HepG2 (cell line): Measurements from ENCODE around the gene ALDOA. TPM values are rescaled to one million over a fixed set of nuclear protein-coding genes. Genes with fewer than 3 reads are reported as not detected.

Source experiments
- BORCS8-MEF2B ChIP-seq: sonication (generic); formaldehyde crosslinking; IDR thresholded peaks from 2 replicates; pipeline ENCODE4 v1.8.0; 2022; ENCODE audit warnings: mild to moderate bottlenecking, missing genetic modification reagents
- GABPA ChIP-seq, 2 experiments: IDR thresholded peaks; 2 replicates each; pipeline ENCODE4 v1.6.1; 2011 to 2016; ENCODE audit warnings: low read depth in 2 of 2, low read length in 1 of 2, missing biosample characterization in 1 of 2, missing genetic modification characterization in 1 of 2
- GPBP1L1 ChIP-seq: sonication (generic); formaldehyde crosslinking; IDR thresholded peaks from 2 replicates; pipeline ENCODE4 v1.5.0; 2020; ENCODE audit warnings: mild to moderate bottlenecking, missing genetic modification reagents
- MIXL1 ChIP-seq: IDR thresholded peaks from 2 replicates; pipeline ENCODE4 v1.6.1; 2016
- MTA3 ChIP-seq: sonication (generic); formaldehyde crosslinking; IDR thresholded peaks from 2 replicates; pipeline ENCODE4 v1.4.0; 2020; ENCODE audit warnings: missing genetic modification reagents
- RARA ChIP-seq: IDR thresholded peaks from 2 replicates; pipeline ENCODE4 v1.6.1; 2016; ENCODE audit warnings: missing genetic modification reagents, missing compliant biosample characterization
- SP4 ChIP-seq: sonication (generic); formaldehyde crosslinking; IDR thresholded peaks from 2 replicates; pipeline ENCODE4 v1.8.1; 2023; ENCODE audit warnings: mild to moderate bottlenecking, missing genetic modification reagents
- STAG1 ChIP-seq: sonication (generic); formaldehyde crosslinking; IDR thresholded peaks from 2 replicates; pipeline ENCODE4 v1.4.0; 2020; ENCODE audit warnings: missing genetic modification reagents
- THRA ChIP-seq: sonication (generic); formaldehyde crosslinking; IDR thresholded peaks from 2 replicates; pipeline ENCODE4 v1.4.0; 2020; ENCODE audit warnings: missing genetic modification reagents, borderline replicate concordance
- ZBTB21 ChIP-seq: sonication (generic); formaldehyde crosslinking; IDR thresholded peaks from 2 replicates; pipeline ENCODE4 v1.4.0; 2020; ENCODE audit warnings: missing genetic modification reagents
- ZC3H13 ChIP-seq: sonication (generic); formaldehyde crosslinking; IDR thresholded peaks from 2 replicates; pipeline ENCODE4 v1.8.1; 2023; ENCODE audit warnings: mild to moderate bottlenecking, missing genetic modification reagents, moderate library complexity
- ZFAT ChIP-seq: sonication (generic); formaldehyde crosslinking; conservative IDR thresholded peaks from 2 replicates; pipeline ENCODE4 v1.8.1; 2023; ENCODE audit warnings: missing genetic modification reagents, inconsistent platforms
- ZFP90 ChIP-seq: sonication (generic); formaldehyde crosslinking; IDR thresholded peaks from 2 replicates; pipeline ENCODE4 v1.8.0; 2022; ENCODE audit warnings: missing genetic modification reagents, mild to moderate bottlenecking, inconsistent platforms, borderline replicate concordance
- ZNF138 ChIP-seq: sonication (generic); formaldehyde crosslinking; IDR thresholded peaks from 2 replicates; pipeline ENCODE4 v1.5.0; 2020; ENCODE audit warnings: mild to moderate bottlenecking, low read depth, missing genetic modification reagents
- ZNF160 ChIP-seq: sonication (generic); formaldehyde crosslinking; IDR thresholded peaks from 2 replicates; pipeline ENCODE4 v1.8.0; 2022; ENCODE audit warnings: mild to moderate bottlenecking, inconsistent platforms, missing genetic modification reagents
- ZNF232 ChIP-seq: sonication (generic); formaldehyde crosslinking; IDR thresholded peaks from 2 replicates; pipeline ENCODE4 v1.4.0; 2020; ENCODE audit warnings: missing genetic modification reagents, borderline replicate concordance
- ZNF431 ChIP-seq: sonication (generic); formaldehyde crosslinking; IDR thresholded peaks from 2 replicates; pipeline ENCODE4 v1.9.0; 2022; ENCODE audit warnings: missing genetic modification reagents, low read depth, mild to moderate bottlenecking, borderline replicate concordance
- ZNF576 ChIP-seq: sonication (generic); formaldehyde crosslinking; IDR thresholded peaks from 2 replicates; pipeline ENCODE4 v1.4.0; 2020; ENCODE audit warnings: mild to moderate bottlenecking, missing genetic modification reagents
- ZNF710 ChIP-seq: sonication (generic); formaldehyde crosslinking; IDR thresholded peaks from 2 replicates; pipeline ENCODE4 v1.5.0; 2020; ENCODE audit warnings: mild to moderate bottlenecking, missing genetic modification reagents, borderline replicate concordance
- ZNF780A ChIP-seq: sonication (generic); formaldehyde crosslinking; IDR thresholded peaks from 2 replicates; pipeline ENCODE4 v1.8.0; 2022; ENCODE audit warnings: mild to moderate bottlenecking, missing genetic modification reagents, moderate library complexity
- ZNF878 ChIP-seq: sonication (generic); formaldehyde crosslinking; IDR thresholded peaks from 2 replicates; pipeline ENCODE4 v1.8.1; 2023; ENCODE audit warnings: mild to moderate bottlenecking, missing genetic modification reagents, moderate library complexity
- ZNF879 ChIP-seq: sonication (generic); formaldehyde crosslinking; IDR thresholded peaks from 2 replicates; pipeline ENCODE4 v1.8.1; 2023; ENCODE audit warnings: missing genetic modification reagents
- polyA plus RNA-seq, 8 experiments: library from polyadenylated mRNA; depleted of rRNA in 3 of 8; stranded (reverse) in 7 of 8; unstranded in 1 of 8; fragments of >200 nt; fragmentation: Illumina TruSeq in 4 of 8; extraction: Trizol in 4 of 8; gene quantifications; 2 replicates each; pipeline versions ENCODE4 v1.2.1 to v1.2.3, GENCODE V29; 2011 to 2016; ENCODE audit warnings: low read depth in 4 of 8, missing spikeins in 1 of 8, mixed read lengths in 1 of 8; ENCODE audit not compliant: insufficient read depth in 1 of 8
- total RNA-seq, 5 experiments: library from RNA; depleted of rRNA; stranded (reverse); fragments of >200 nt; fragmentation: Illumina TruSeq; extraction: Trizol; gene quantifications; 2 replicates each; pipeline ENCODE4 v1.2.3, GENCODE V29; 2016; ENCODE audit warnings: low read depth in 1 of 5
- TF ChIP-seq, protein P1 (sequence below): IDR thresholded peaks from 2 replicates; pipeline ENCODE4 v1.6.1; 2016; ENCODE audit warnings: mild to moderate bottlenecking, missing biosample characterization, missing genetic modification reagents

Gene ALDOA
- total and polyA plus RNA-seq, 2 of the 13 experiments (the other 11 are each of a cell fraction or from before 2014, with no cell fraction given), result 925 to 1,884 TPM

GRCh38 chr16:30063893-30064728 is 1.4 kb upstream of the ALDOA start (continued):
- no peak for TF ChIP-seq GPBP1L1 (CRISPR knock-in tag)
- TF ChIP-seq ZFP90 (CRISPR knock-in tag), result no peak
- peak; percentile 81 for TF ChIP-seq ZNF878 (CRISPR knock-in tag)
- no peak for TF ChIP-seq ZFAT (CRISPR knock-in tag)
- no peak for TF ChIP-seq ZNF780A
- no peak for TF ChIP-seq ZNF576
- TF ChIP-seq ZNF138 (CRISPR knock-in tag), result no peak
- TF ChIP-seq RARA (CRISPR knock-in tag), result no peak
- peak; percentile 43 for TF ChIP-seq ZNF160 (CRISPR knock-in tag)
- TF ChIP-seq MIXL1 (CRISPR knock-in tag), result 0 out of 2 replicates have a peak, but pooled peaks have one; percentile 62
- TF ChIP-seq, protein P1, sequence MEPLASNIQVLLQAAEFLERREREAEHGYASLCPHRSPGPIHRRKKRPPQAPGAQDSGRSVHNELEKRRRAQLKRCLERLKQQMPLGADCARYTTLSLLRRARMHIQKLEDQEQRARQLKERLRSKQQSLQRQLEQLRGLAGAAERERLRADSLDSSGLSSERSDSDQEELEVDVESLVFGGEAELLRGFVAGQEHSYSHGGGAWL (CRISPR knock-in tag), result no peak; the same call in 1 of the 2 replicates
- peak; percentile 62; the same call in 1 of the 2 replicates for TF ChIP-seq ZNF232 (CRISPR knock-in tag)
- TF ChIP-seq ZNF879, result no peak
- TF ChIP-seq THRA (CRISPR knock-in tag), result 0 out of 2 replicates have a peak, but pooled peaks have one; percentile 21
- peak; percentile 73; the same call in 1 of the 2 replicates for TF ChIP-seq SP4
- 0 out of 2 replicates have a peak, but pooled peaks have one; percentile 25 for TF ChIP-seq ZNF710 (CRISPR knock-in tag)
- peak; percentile 98 for TF ChIP-seq ZC3H13 (CRISPR knock-in tag)
- peak; percentile 88 for TF ChIP-seq BORCS8-MEF2B (CRISPR knock-in tag)
- no peak for TF ChIP-seq ZBTB21 (CRISPR knock-in tag)
- TF ChIP-seq STAG1 (CRISPR knock-in tag), result peak; percentile 63
- TF ChIP-seq ZNF431 (CRISPR knock-in tag), result peak; percentile 77; the same call in 1 of the 2 replicates
- TF ChIP-seq MTA3, result no peak
- no peak for TF ChIP-seq GABPA (IDR thresholded peaks at IDR 0.05; ENCODE audit: low read depth, low read length)
- TF ChIP-seq GABPA (CRISPR knock-in tag; IDR thresholded peaks at IDR 0.05; ENCODE audit: low read depth), result peak; percentile 48; the same call in 1 of the 2 replicates
